Fibroblast of the aortic adventitia (primary cell): ENCODE results near the gene WNT3A. TPM values are rescaled to one million over a fixed set of nuclear protein-coding genes. Genes with fewer than 3 reads are reported as not detected.
A peak's percentile ranks its signal among the peaks of the same experiment; 100 is the strongest.

Source experiments
- DNase-seq: peaks from one replicate; pipeline ENCODE4 v3.0.0-alpha.2; 2010; ENCODE audit warnings: low read depth
- H3K4me3 ChIP-seq: 2 replicates; pipeline ENCODE4 v1.5.1; 2011; ENCODE audit warnings: low read depth, mild to moderate bottlenecking, control low read depth, low read length, moderate library complexity
- small RNA-seq: library from RNA; depleted of rRNA; stranded (forward); fragments of <200 nt; gene quantifications from one replicate; pipeline ENCODE3, GENCODE V24; 2012
- total RNA-seq: library from RNA; depleted of rRNA; stranded (reverse); fragments of >200 nt; gene quantifications from 2 replicates; pipeline ENCODE4 v1.2.3, GENCODE V29; 2012; ENCODE audit warnings: low replicate concordance
- TF ChIP-seq, protein P1 (sequence below): IDR thresholded peaks from 2 replicates; pipeline ENCODE4 v1.5.1; 2011; ENCODE audit warnings: mild to moderate bottlenecking, low read length, control low read depth, inconsistent platforms; ENCODE audit not compliant: insufficient read depth

The WNT3A gene
- total RNA-seq, 1 donor = not detected

DNA sequence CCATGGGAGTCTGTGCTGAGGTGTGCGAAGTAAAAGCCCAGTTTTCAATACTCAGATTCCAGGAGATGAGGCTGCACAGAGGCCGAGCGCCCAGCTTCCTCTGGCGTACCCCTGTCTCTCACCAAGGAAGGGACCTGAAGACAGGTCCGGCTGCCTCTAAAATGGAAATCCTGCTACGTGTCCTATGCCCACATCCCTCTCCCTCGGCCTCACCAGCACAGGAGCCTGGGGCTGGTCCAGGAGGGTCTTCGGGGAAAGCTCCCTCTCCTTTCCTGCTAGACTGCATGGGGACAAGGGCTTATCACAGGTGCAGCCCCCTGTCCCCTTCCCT, 101.9 kb downstream of the WNT3A start:
- peak overlapping the region; percentile 98 for H3K4me3 ChIP-seq
- DNase-seq = no peak
- TF ChIP-seq, protein P1, sequence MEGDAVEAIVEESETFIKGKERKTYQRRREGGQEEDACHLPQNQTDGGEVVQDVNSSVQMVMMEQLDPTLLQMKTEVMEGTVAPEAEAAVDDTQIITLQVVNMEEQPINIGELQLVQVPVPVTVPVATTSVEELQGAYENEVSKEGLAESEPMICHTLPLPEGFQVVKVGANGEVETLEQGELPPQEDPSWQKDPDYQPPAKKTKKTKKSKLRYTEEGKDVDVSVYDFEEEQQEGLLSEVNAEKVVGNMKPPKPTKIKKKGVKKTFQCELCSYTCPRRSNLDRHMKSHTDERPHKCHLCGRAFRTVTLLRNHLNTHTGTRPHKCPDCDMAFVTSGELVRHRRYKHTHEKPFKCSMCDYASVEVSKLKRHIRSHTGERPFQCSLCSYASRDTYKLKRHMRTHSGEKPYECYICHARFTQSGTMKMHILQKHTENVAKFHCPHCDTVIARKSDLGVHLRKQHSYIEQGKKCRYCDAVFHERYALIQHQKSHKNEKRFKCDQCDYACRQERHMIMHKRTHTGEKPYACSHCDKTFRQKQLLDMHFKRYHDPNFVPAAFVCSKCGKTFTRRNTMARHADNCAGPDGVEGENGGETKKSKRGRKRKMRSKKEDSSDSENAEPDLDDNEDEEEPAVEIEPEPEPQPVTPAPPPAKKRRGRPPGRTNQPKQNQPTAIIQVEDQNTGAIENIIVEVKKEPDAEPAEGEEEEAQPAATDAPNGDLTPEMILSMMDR = no peak

DNA sequence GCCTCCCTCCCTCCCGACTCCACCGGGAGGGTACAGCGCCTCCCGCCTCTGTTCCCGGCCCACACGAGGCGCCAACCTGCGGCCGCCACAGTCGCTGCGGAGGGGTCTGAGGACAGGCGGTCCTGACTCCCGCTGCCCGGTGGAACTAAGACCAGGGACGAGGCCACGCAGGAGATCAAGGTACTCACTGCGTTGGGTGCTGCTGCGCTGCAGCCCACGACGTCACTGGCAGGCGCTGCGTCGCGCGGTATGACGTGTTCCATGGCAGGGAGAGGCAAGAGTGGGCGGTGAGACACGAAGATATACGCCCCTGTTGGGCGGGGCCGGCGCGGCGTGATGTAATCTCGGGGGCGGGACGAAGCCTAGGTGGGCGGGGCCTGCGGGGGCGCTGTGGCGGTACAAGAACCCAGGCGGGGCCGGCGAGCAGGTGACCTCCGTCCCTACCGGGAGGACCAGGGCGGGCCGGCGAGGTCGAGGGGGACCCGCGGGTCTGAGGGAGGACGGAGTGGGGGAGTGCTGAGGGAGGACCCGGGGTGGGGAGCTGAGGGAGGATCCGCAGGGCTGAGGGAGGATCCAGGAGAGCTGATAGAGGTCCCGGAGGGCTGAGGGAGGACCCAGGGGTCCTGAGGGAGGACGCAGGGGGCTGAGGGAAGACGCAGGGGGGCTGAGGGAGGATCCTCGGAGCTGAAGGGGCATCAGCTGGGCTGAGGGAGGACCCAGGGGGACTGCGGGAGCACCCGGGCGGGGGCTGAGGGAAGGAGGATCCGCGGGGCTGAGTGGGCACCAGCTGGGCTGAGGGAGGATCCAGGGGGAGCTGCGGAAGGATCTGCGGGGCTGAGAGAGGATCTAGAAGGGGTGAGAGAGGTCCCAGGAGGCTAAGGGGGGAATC, 102.5 kb downstream of the WNT3A start, which contains the start of gene MRPL55:
MRPL55 (minus strand) TSS at position 227 of the 889 bp plus-strand sequence. CDS start 1,039 bp downstream, outside the sequence.
- H3K4me3 ChIP-seq = peak within 1 kb of the TSS; percentile 98
- TF ChIP-seq, protein P1 = no peak
- DNase-seq = peak; percentile 94

DNA sequence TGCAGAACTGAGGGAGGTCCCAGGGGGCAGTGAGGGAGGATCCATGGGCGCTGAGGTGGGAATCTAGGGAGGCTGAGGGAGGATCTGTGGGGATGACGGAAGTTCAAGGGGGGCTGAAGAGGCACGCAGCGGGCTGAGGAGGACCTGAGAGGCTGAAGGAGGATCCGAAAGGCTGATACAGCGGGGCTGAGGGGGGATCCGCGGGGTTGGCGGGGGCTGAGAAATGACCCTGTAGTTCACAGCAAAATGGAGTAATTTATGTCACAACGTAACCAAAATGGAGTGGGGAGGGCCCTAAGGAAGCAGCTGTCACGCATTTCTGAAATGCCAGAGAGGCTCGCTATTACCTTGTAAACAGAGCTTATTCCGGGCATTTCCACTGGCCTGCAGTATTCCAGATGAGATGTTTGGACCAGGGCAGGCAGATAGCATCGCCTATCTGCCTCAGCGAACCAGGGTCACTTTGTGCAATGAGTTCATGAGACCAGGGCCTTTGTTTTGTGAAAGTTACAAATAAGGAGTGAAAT, 103.2 kb downstream of the WNT3A start:
- TF ChIP-seq, protein P1 = no peak
- peak overlapping the region; percentile 98 for H3K4me3 ChIP-seq
- DNase-seq = no peak

DNA sequence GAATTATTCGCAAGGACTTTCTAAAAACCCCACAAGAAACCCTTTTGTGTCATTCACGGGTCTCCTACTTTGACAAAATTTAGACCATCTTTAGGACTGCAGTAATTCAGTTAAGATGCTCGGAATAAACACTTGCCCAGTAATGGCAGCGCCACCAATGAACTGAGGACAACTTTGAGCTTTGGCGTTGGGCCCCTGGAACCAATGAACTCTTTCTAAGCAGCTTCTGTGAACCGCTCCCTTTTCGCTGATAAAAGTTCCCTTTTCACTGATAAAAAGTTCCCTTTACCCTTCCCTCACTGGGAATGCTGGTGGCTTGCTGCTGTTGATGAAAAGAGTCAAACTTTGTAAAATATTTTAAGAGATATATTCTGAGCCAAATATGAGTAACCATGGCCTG, 103.8 kb downstream of the WNT3A start:
- TF ChIP-seq, protein P1 = no peak
- no peak overlapping the region for H3K4me3 ChIP-seq
- no peak for DNase-seq

Small RNA genes within 50 kb of the gene (small RNA-seq; reads per million reads assigned to genes)
- not detected for gene SEPT14P17

Other genes starting within 250 kb of the WNT3A start
- gene PRSS38, start 191.3 kb upstream of the WNT3A start, total RNA-seq = not detected in 2 replicates
- 0.41 and 0.99 TPM in 2 replicates for gene WNT9A, start 59.1 kb upstream of the WNT3A start, total RNA-seq
- 58.0 and 246 TPM in 2 replicates for gene ARF1, start 75.7 kb downstream of the WNT3A start, total RNA-seq
- gene C1orf35, start 96.3 kb downstream of the WNT3A start, total RNA-seq = 5.9 and 21.8 TPM in 2 replicates
- 32.5 and 74.1 TPM in 2 replicates for gene MRPL55, start 102.3 kb downstream of the WNT3A start, total RNA-seq
- 171 and 217 TPM in 2 replicates for gene GUK1, start 133.3 kb downstream of the WNT3A start, total RNA-seq
- gene GJC2, start 142.9 kb downstream of the WNT3A start, total RNA-seq = 2.0 and 2.6 TPM in 2 replicates
- gene IBA57, start 158.8 kb downstream of the WNT3A start, total RNA-seq = 6.1 and 16.9 TPM in 2 replicates
- gene OBSCN, start 201.0 kb downstream of the WNT3A start, total RNA-seq = 0.99 and 3.1 TPM in 2 replicates